ENCODE results near the gene SEMA4D.
"Not testable (repeated sequence)": the region's sequence is repeated elsewhere in the genome, so short reads cannot be mapped to it uniquely, and the experiment has no call there.

SEMA4D gene

GRCh38 chr9:89380437-89381307 lies 117.2 kb downstream of the SEMA4D start:
- peak; percentile 12 for DNase-seq

GRCh38 chr9:89379508-89380115 lies 118.3 kb downstream of the SEMA4D start:
- DNase-seq: no peak

GRCh38 chr9:89379031-89379430 lies 118.9 kb downstream of the SEMA4D start:
- no peak for DNase-seq

- no peak for DNase-seq
Measured at GRCh38 chr9:89378541-89378940, 119.4 kb downstream of the SEMA4D start.

- DNase-seq: no peak
Measured at GRCh38 chr9:89377411-89377810, 120.5 kb downstream of the SEMA4D start.

GRCh38 chr9:89376741-89377351 lies 121.1 kb downstream of the SEMA4D start:
- no peak for DNase-seq

GRCh38 chr9:89376286-89376685 lies 121.6 kb downstream of the SEMA4D start:
- DNase-seq: no peak

GRCh38 chr9:89375191-89375760 lies 122.6 kb downstream of the SEMA4D start:
- DNase-seq: no peak

- DNase-seq: no peak
Measured at GRCh38 chr9:89374176-89374575, 123.7 kb downstream of the SEMA4D start.

- DNase-seq: no peak
Measured at GRCh38 chr9:89372979-89373378, 124.9 kb downstream of the SEMA4D start.

GRCh38 chr9:89372230-89372816 lies 125.6 kb downstream of the SEMA4D start:
- no peak for DNase-seq

GRCh38 chr9:89371791-89372190 lies 126.1 kb downstream of the SEMA4D start:
- DNase-seq: not testable (repeated sequence)

- no peak for DNase-seq
Measured at GRCh38 chr9:89370593-89370992, 127.3 kb downstream of the SEMA4D start.

- no peak for DNase-seq
Measured at GRCh38 chr9:89368978-89369377, 128.9 kb downstream of the SEMA4D start.

- DNase-seq: no peak
Measured at GRCh38 chr9:89368550-89368949, 129.4 kb downstream of the SEMA4D start.

- DNase-seq: no peak
Measured at GRCh38 chr9:89367726-89368437, 130.0 kb downstream of the SEMA4D start.

GRCh38 chr9:89367281-89367680 lies 130.6 kb downstream of the SEMA4D start:
- DNase-seq: no peak

- DNase-seq: no peak
Measured at GRCh38 chr9:89366711-89367110, 131.2 kb downstream of the SEMA4D start.

- no peak for DNase-seq
Measured at GRCh38 chr9:89365532-89365912, 132.4 kb downstream of the SEMA4D start.

- no peak for DNase-seq
Measured at GRCh38 chr9:89364666-89365531, 133.0 kb downstream of the SEMA4D start.

- no peak for DNase-seq
Measured at GRCh38 chr9:89363921-89364665, 133.8 kb downstream of the SEMA4D start.
